Astrocyte of the cerebellum (primary cell): ENCODE measurements around the gene LLGL1.

Source experiments
- DNase-seq: peaks from one replicate; pipeline ENCODE4 v3.0.0-alpha.2; 2011; ENCODE audit warnings: low read depth
- H3K4me3 ChIP-seq: 2 replicates; pipeline ENCODE4 v1.5.1; 2011; ENCODE audit warnings: mild to moderate bottlenecking, low read depth, low read length, moderate library complexity
- in situ Hi-C: cut with HindIII; loops from 2 replicates; pipeline ENCODE4 v1.10.0; 2017; ENCODE audit warnings: low sequenced_read_pairs
- TF ChIP-seq, protein P1 (sequence below): IDR thresholded peaks from 2 replicates; pipeline ENCODE4 v1.5.1; 2012; ENCODE audit warnings: low read length, low read depth, moderate library complexity, mild to moderate bottlenecking; ENCODE audit errors: missing control alignments

LLGL1 gene

DNA sequence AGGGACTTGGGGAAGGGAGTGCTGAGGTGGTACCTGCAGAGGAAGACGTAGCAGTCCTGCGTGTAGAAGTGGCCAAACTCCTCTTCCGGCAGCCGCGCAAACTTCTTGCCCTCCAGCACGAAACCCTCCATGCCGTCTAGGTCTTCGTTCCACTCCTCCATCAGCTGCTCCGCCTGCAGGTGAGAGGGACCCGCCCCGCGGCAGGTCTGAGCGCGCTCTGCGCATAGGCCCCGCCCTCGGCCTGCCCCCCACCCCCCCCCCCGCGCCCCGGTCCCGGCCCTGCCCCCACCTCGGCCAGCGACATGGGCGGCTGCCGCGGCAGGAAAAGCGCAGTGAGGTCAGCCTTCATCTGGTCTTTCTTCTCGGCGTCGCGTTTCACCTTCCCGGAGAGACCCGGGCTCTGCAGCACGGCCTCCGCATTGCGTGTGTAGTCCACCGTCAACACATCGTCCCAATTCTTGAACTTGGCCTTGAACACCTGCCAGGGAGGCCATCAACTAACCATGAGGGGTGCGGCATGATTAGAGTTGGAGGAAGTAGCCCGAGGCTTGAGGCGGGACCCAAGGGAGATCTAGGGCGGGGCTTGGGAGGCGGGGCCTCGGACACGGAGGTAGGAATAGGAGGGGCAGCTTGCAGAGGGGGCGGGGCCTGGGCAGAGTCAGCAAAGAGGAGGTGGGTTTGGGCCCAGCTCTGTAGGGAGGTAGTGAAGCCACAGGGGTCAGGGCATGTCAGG lies 21.6 kb downstream of the LLGL1 start:
- TF ChIP-seq, protein P1, sequence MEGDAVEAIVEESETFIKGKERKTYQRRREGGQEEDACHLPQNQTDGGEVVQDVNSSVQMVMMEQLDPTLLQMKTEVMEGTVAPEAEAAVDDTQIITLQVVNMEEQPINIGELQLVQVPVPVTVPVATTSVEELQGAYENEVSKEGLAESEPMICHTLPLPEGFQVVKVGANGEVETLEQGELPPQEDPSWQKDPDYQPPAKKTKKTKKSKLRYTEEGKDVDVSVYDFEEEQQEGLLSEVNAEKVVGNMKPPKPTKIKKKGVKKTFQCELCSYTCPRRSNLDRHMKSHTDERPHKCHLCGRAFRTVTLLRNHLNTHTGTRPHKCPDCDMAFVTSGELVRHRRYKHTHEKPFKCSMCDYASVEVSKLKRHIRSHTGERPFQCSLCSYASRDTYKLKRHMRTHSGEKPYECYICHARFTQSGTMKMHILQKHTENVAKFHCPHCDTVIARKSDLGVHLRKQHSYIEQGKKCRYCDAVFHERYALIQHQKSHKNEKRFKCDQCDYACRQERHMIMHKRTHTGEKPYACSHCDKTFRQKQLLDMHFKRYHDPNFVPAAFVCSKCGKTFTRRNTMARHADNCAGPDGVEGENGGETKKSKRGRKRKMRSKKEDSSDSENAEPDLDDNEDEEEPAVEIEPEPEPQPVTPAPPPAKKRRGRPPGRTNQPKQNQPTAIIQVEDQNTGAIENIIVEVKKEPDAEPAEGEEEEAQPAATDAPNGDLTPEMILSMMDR: no peak

DNA sequence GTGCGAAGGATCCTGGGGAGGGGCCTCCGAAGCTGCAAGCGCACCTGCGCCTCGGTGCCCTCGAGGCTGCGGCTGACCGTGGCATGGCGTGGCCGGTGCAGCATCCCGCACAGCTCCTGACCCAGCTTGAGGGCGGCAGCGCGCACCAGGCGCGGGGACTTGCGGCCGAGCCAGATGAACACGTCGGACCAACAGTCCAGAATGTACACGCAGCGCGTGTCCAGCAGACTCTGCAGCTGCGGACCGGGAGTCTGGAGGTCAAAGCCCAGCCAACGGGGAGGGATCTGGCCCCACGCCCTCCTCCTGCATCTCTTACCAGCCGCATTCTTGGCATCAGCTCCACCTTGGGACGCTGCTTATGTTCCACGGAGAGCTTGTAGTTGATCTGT lies 22.2 kb downstream of the LLGL1 start:
- in situ Hi-C loops: no loop called here
- no peak overlapping the region for H3K4me3 ChIP-seq
- no peak for DNase-seq
- TF ChIP-seq, protein P1: no peak

More for the DNA sequence above, 21.6 kb downstream of the LLGL1 start:
- DNase-seq: no peak
- in situ Hi-C loops: no loop called here
- H3K4me3 ChIP-seq: no peak overlapping the region

DNA sequence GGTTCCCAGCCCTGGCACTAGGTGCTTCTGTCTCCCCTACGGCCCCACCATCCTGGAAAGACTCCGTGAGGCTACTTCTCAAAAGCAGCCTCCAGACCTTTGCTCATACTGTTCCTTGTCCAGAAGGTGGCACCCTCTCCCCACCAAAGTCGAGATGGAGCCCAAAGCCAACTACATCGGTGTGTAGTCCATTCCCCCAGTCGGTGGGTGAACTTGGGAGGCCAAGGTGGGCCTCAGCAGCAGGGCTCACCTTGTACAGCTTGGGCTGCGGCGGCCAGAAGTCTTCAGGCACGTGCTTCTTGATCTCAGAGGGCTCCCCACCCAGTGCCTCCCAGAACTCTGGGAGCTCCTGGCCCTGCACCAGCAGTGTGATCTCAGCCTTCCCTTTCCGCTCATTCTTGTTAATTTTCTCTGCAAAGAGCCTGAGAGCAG lies 22.9 kb downstream of the LLGL1 start:
- DNase-seq: peak; percentile 53
- TF ChIP-seq, protein P1: peak; percentile 82
- H3K4me3 ChIP-seq: no peak overlapping the region
- in situ Hi-C loops: no loop called here

DNA sequence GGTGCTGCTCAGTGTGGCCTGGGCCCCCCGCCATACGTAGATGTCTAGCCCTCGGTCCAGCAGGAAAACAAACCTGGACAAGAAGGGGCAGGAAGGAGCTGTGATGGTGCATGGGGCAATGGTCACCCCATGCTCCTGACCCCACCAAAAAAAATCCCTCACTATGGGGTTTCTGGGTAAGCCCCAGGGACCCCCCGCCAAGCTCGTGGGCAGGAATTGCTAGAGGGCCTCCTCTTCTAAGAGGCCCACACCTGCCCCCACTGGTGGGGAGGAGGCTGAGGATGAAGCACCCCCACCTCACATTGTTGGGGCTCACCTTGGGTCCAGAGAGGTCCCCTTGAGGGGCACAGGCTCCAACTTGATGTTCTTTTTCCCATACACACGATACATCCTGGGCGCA lies 23.4 kb downstream of the LLGL1 start:
- TF ChIP-seq, protein P1: no peak
- DNase-seq: no peak
- H3K4me3 ChIP-seq: no peak overlapping the region
- in situ Hi-C loops: no loop called here

- no peak overlapping the region for H3K4me3 ChIP-seq
- no peak for DNase-seq
- in situ Hi-C loops: no loop called here
- TF ChIP-seq, protein P1: no peak
Measured at GRCh38 chr17:18250259-18250658, 24.8 kb downstream of the LLGL1 start.

- in situ Hi-C loops: no loop called here
- no peak for DNase-seq
- TF ChIP-seq, protein P1: no peak
- H3K4me3 ChIP-seq: no peak overlapping the region
Measured at GRCh38 chr17:18250708-18251107, 25.3 kb downstream of the LLGL1 start.
